Panc1 (cell line): ENCODE results near the gene SOCS1. TPM values are rescaled to one million over a fixed set of nuclear protein-coding genes. Genes with fewer than 3 reads are reported as not detected.

ENCODE experiments used
- ATAC-seq: fragments of 200-7000 bp; cut with Tn5 transposase; 2 replicates; pipeline ENCODE4 v1.9.1; 2020; ENCODE audit warnings: mild to moderate bottlenecking, moderate library complexity
- BruUV-seq: library from RNA; stranded (reverse); fragments of 400-500 nt; replicated peaks from 2 replicates; lab custom pipeline; 2021; lab: Mats Ljungman, UMichigan
- CTCF ChIA-PET: fragments of 300-600 bp; sonication (Branson Sonifier 250); formaldehyde crosslinking; loops from one replicate; lab custom pipeline; 2022; ENCODE audit warnings: antibody characterized with exemption; lab: Charles Lee
- POLR2A ChIA-PET: fragments of 300-600 bp; sonication (Branson Sonifier 250); formaldehyde crosslinking; loops from one replicate; lab custom pipeline; 2022; ENCODE audit warnings: antibody characterized with exemption; lab: Charles Lee
- DNase-seq: peaks from one replicate; pipeline ENCODE4 v3.0.0-alpha.2; 2010; ENCODE audit warnings: low read depth, low spot score
- H3K27ac ChIP-seq: 2 replicates; pipeline ENCODE4 v1.5.1; 2011; ENCODE audit warnings: mild to moderate bottlenecking, low read length, inconsistent platforms
- H3K27me3 ChIP-seq: fragments of 200-500 bp; sonication (Bioruptor generic); 2 replicates; pipeline ENCODE4 v1.6.0; 2014; ENCODE audit warnings: low read length, inconsistent platforms; ENCODE audit not compliant: control insufficient read depth, insufficient read depth
- H3K36me3 ChIP-seq: fragments of 200-500 bp; sonication (Bioruptor generic); 2 replicates; pipeline ENCODE4 v1.5.1; 2014; ENCODE audit warnings: inconsistent platforms, mild to moderate bottlenecking, low read length, moderate library complexity; ENCODE audit not compliant: control insufficient read depth, insufficient read depth
- H3K4me1 ChIP-seq: 2 replicates; pipeline ENCODE4 v1.5.1; 2011; ENCODE audit warnings: inconsistent platforms, mild to moderate bottlenecking, low read length, moderate library complexity; ENCODE audit not compliant: control insufficient read depth, insufficient read depth
- H3K4me3 ChIP-seq, 2 experiments: 2 replicates each; pipeline ENCODE4 v1.5.1; 2011 to 2012; ENCODE audit warnings: low read depth in 2 of 2, low read length in 2 of 2, mild to moderate bottlenecking in 2 of 2, inconsistent platforms in 1 of 2, moderate library complexity in 1 of 2
- H3K9me3 ChIP-seq: fragments of 200-500 bp; sonication (Bioruptor generic); 2 replicates; pipeline ENCODE4 v1.5.1; 2014; ENCODE audit warnings: low read depth, mild to moderate bottlenecking, inconsistent platforms, low read length, moderate library complexity; ENCODE audit not compliant: control insufficient read depth, insufficient read depth
- CTCF ChIP-seq: fragments of 450-650 bp; IDR thresholded peaks from 2 replicates; pipeline ENCODE4 v1.5.1; 2017; ENCODE audit warnings: mild to moderate bottlenecking
- POLR2AphosphoS5 ChIP-seq: IDR thresholded peaks from 2 replicates; pipeline ENCODE4 v1.6.1; 2012; ENCODE audit warnings: mild to moderate bottlenecking, low read depth, low read length, moderate library complexity
- REST ChIP-seq, 2 experiments: IDR thresholded peaks; 2 replicates each; pipeline ENCODE4 v1.6.1; 2011 to 2012; ENCODE audit warnings: low read depth in 2 of 2, control low read depth in 1 of 2, low read length in 1 of 2, mild to moderate bottlenecking in 1 of 2, moderate library complexity in 1 of 2; ENCODE audit not compliant: insufficient read depth in 1 of 2
- SIN3A ChIP-seq: IDR thresholded peaks from 2 replicates; pipeline ENCODE4 v1.6.1; 2012; ENCODE audit warnings: low read depth, mild to moderate bottlenecking, low read length, moderate library complexity, borderline replicate concordance; ENCODE audit not compliant: insufficient read depth
- TCF7L2 ChIP-seq: IDR thresholded peaks from 2 replicates; pipeline ENCODE4 v1.6.1; 2011; ENCODE audit warnings: mild to moderate bottlenecking, low read depth, low read length, inconsistent platforms
- in situ Hi-C: cut with HindIII; loops from 2 replicates; pipeline ENCODE4 v1.10.0; 2016; ENCODE audit warnings: low sequenced_read_pairs, low pct_unique_long_range_greater_than_20kb
- intact Hi-C: fragments of 100-400 bp; cut with micrococcal nuclease; formaldehyde crosslinking; loops from one replicate; pipeline ENCODE4 v1.10.0; 2022; ENCODE audit not compliant: unreplicated experiment
- total RNA-seq: library from RNA; stranded (reverse); gene quantifications from one replicate; pipeline ENCODE4 v1.2.1, GENCODE V29; 2021; ENCODE audit not compliant: unreplicated experiment

SOCS1 gene
- total RNA-seq, 1 experiment from 2014 or later, result 4.8 TPM

GRCh38 chr16:11270602-11271162 is 14.7 kb upstream of the SOCS1 start:
- POLR2A ChIA-PET, result no interaction called here
- no peak for DNase-seq
- BruUV-seq, result no TSS peak
- ATAC-seq, result no peak
- no peaks in the 10 kb centered on the region for H3K36me3 ChIP-seq
- intact Hi-C loops, result no loop called here
- TF ChIP-seq TCF7L2, result no peak
- TF ChIP-seq SIN3A, result no peak
- no peak for TF ChIP-seq REST (IDR thresholded peaks at IDR 0.05; ENCODE audit: insufficient read depth in 1 of 2, low read depth in 2 of 2, low read length in 1 of 2)
- TF ChIP-seq CTCF, result no peak
- H3K27ac ChIP-seq, result no peak overlapping the region
- CTCF ChIA-PET, result interaction anchor here (0.6 to 0.7 kb wide), 2 partner anchors 26 to 317 kb away, joined by 3 to 6 read pairs; no protein-coding TSS in a partner anchor
- no peaks in the 10 kb centered on the region for H3K9me3 ChIP-seq
- no peak overlapping the region for H3K4me3 ChIP-seq
- in situ Hi-C loops, result no loop called here
- H3K4me1 ChIP-seq, result peaks cover 9% of the 10 kb centered on the region
- H3K27me3 ChIP-seq, result no peaks in the 10 kb centered on the region

GRCh38 chr16:11268921-11269375 is 12.9 kb upstream of the SOCS1 start, which contains the start of gene TNP2:
Gene TNP2 (minus strand): TSS chr16:11269325. CDS start chr16:11269262, 63 bp downstream.
- no TSS peak for BruUV-seq
- in situ Hi-C loops (no loop called here), intact Hi-C loops (no loop called here)
- H3K9me3 ChIP-seq, result no peaks in the 10 kb centered on the region
- no peak for TF ChIP-seq TCF7L2
- TF ChIP-seq CTCF, result no peak
- no peak for TF ChIP-seq SIN3A
- TF ChIP-seq REST (IDR thresholded peaks at IDR 0.05; ENCODE audit: insufficient read depth in 1 of 2, low read depth in 2 of 2, low read length in 1 of 2), result no peak
- no peak for TF ChIP-seq POLR2AphosphoS5
- H3K27me3 ChIP-seq, result no peaks in the 10 kb centered on the region
- H3K36me3 ChIP-seq, result no peaks in the 10 kb centered on the region
- H3K4me3 ChIP-seq, result no peak within 1 kb of the TSS
- no peak within 1 kb of the TSS for H3K27ac ChIP-seq
- ChIA-PET POLR2A (no interaction called here), CTCF (no interaction called here)
- ATAC-seq, result no peak
- peaks cover 5% of the 10 kb centered on the region for H3K4me1 ChIP-seq
- no peak for DNase-seq
